ENCODE results near the gene TMEM92.
"Not testable (repeated sequence)": the region's sequence is repeated elsewhere in the genome, so short reads cannot be mapped to it uniquely, and the experiment has no call there.

TMEM92 gene

GRCh38 chr17:50277357-50277754, 3.1 kb downstream of the TMEM92 start:
- peaks cover 45% of the 10 kb centered on the region for H3K4me1 ChIP-seq (ENCODE audit: insufficient read depth, low read length)
- H3K9ac ChIP-seq (ENCODE audit: low read depth, low read length), result no peak overlapping the region
- no peaks in the 10 kb centered on the region for H3K9me3 ChIP-seq (ENCODE audit: control insufficient read depth, insufficient read depth, low read length)
- H3K36me3 ChIP-seq (ENCODE audit: insufficient read depth, low read length), result no peaks in the 10 kb centered on the region; the same call in 1 of the 2 replicates

GRCh38 chr17:50278526-50279180, 4.4 kb downstream of the TMEM92 start:
- Histone ChIP-seq H3K36me3 (ENCODE audit: insufficient read depth, low read length) (no peaks in the 10 kb centered on the region; the same call in 1 of the 2 replicates), H3K4me1 (ENCODE audit: insufficient read depth, low read length) (peaks cover 41% of the 10 kb centered on the region), H3K9me3 (ENCODE audit: control insufficient read depth, insufficient read depth, low read length) (no peaks in the 10 kb centered on the region), H3K9ac (ENCODE audit: low read depth, low read length) (no peak overlapping the region)

- H3K9ac ChIP-seq (ENCODE audit: low read depth, low read length), result no peak overlapping the region
- no peaks in the 10 kb centered on the region for H3K9me3 ChIP-seq (ENCODE audit: control insufficient read depth, insufficient read depth, low read length)
- peaks cover 41% of the 10 kb centered on the region for H3K4me1 ChIP-seq (ENCODE audit: insufficient read depth, low read length)
- H3K36me3 ChIP-seq (ENCODE audit: insufficient read depth, low read length), result no peaks in the 10 kb centered on the region; the same call in 1 of the 2 replicates
These were observed 4.9 kb downstream of the TMEM92 start for GRCh38 chr17:50279181-50279526.

GRCh38 chr17:50279639-50280038, 5.4 kb downstream of the TMEM92 start:
- Histone ChIP-seq H3K4me1 (ENCODE audit: insufficient read depth, low read length) (peaks cover 41% of the 10 kb centered on the region), H3K9me3 (ENCODE audit: control insufficient read depth, insufficient read depth, low read length) (no peaks in the 10 kb centered on the region), H3K9ac (ENCODE audit: low read depth, low read length) (no peak overlapping the region), H3K36me3 (ENCODE audit: insufficient read depth, low read length) (no peaks in the 10 kb centered on the region; the same call in 1 of the 2 replicates)

GRCh38 chr17:50280068-50280467, 5.8 kb downstream of the TMEM92 start:
- Histone ChIP-seq H3K9ac (ENCODE audit: low read depth, low read length) (no peak overlapping the region), H3K9me3 (ENCODE audit: control insufficient read depth, insufficient read depth, low read length) (no peaks in the 10 kb centered on the region), H3K36me3 (ENCODE audit: insufficient read depth, low read length) (no peaks in the 10 kb centered on the region; the same call in 1 of the 2 replicates), H3K4me1 (ENCODE audit: insufficient read depth, low read length) (peaks cover 38% of the 10 kb centered on the region)

- Histone ChIP-seq H3K4me1 (ENCODE audit: insufficient read depth, low read length) (peaks cover 36% of the 10 kb centered on the region), H3K36me3 (ENCODE audit: insufficient read depth, low read length) (no peaks in the 10 kb centered on the region; the same call in 1 of the 2 replicates), H3K9ac (ENCODE audit: low read depth, low read length) (no peak overlapping the region), H3K9me3 (ENCODE audit: control insufficient read depth, insufficient read depth, low read length) (no peaks in the 10 kb centered on the region)
These were observed 6.7 kb downstream of the TMEM92 start for GRCh38 chr17:50280801-50281441.

GRCh38 chr17:50281739-50282401, 7.6 kb downstream of the TMEM92 start:
- Histone ChIP-seq H3K36me3 (ENCODE audit: insufficient read depth, low read length) (no peaks in the 10 kb centered on the region; the same call in 1 of the 2 replicates), H3K4me1 (ENCODE audit: insufficient read depth, low read length) (peaks cover 27% of the 10 kb centered on the region), H3K9ac (ENCODE audit: low read depth, low read length) (no peak overlapping the region), H3K9me3 (ENCODE audit: control insufficient read depth, insufficient read depth, low read length) (no peaks in the 10 kb centered on the region)

- H3K4me1 ChIP-seq (ENCODE audit: insufficient read depth, low read length), result peaks cover 17% of the 10 kb centered on the region
- H3K9me3 ChIP-seq (ENCODE audit: control insufficient read depth, insufficient read depth, low read length), result no peaks in the 10 kb centered on the region
- no peaks in the 10 kb centered on the region; the same call in 1 of the 2 replicates for H3K36me3 ChIP-seq (ENCODE audit: insufficient read depth, low read length)
- H3K9ac ChIP-seq (ENCODE audit: low read depth, low read length), result no peak overlapping the region
These were observed 9.0 kb downstream of the TMEM92 start for GRCh38 chr17:50283246-50283645.

- Histone ChIP-seq H3K4me1 (ENCODE audit: insufficient read depth, low read length) (peaks cover 17% of the 10 kb centered on the region), H3K9ac (ENCODE audit: low read depth, low read length) (no peak overlapping the region), H3K36me3 (ENCODE audit: insufficient read depth, low read length) (no peaks in the 10 kb centered on the region; the same call in 1 of the 2 replicates), H3K9me3 (ENCODE audit: control insufficient read depth, insufficient read depth, low read length) (no peaks in the 10 kb centered on the region)
These were observed 9.4 kb downstream of the TMEM92 start for GRCh38 chr17:50283714-50284113.

- no peak overlapping the region for H3K9ac ChIP-seq (ENCODE audit: low read depth, low read length)
- no peaks in the 10 kb centered on the region for H3K9me3 ChIP-seq (ENCODE audit: control insufficient read depth, insufficient read depth, low read length)
- H3K4me1 ChIP-seq (ENCODE audit: insufficient read depth, low read length), result peaks cover 18% of the 10 kb centered on the region
- no peaks in the 10 kb centered on the region for H3K36me3 ChIP-seq (ENCODE audit: insufficient read depth, low read length)
These were observed 11.7 kb downstream of the TMEM92 start for GRCh38 chr17:50285941-50286340.

- H3K4me1 ChIP-seq (ENCODE audit: insufficient read depth, low read length), result peaks cover 18% of the 10 kb centered on the region
- not testable (repeated sequence) for H3K36me3 ChIP-seq (ENCODE audit: insufficient read depth, low read length); H3K9ac ChIP-seq (ENCODE audit: low read depth, low read length); H3K9me3 ChIP-seq (ENCODE audit: control insufficient read depth, insufficient read depth, low read length)
These were observed 13.0 kb downstream of the TMEM92 start for GRCh38 chr17:50287302-50287701.

GRCh38 chr17:50288306-50288705, 14.0 kb downstream of the TMEM92 start:
- Histone ChIP-seq H3K4me1 (ENCODE audit: insufficient read depth, low read length) (peaks cover 18% of the 10 kb centered on the region), H3K9ac (ENCODE audit: low read depth, low read length) (no peak overlapping the region), H3K36me3 (ENCODE audit: insufficient read depth, low read length) (no peaks in the 10 kb centered on the region), H3K9me3 (ENCODE audit: control insufficient read depth, insufficient read depth, low read length) (no peaks in the 10 kb centered on the region)

GRCh38 chr17:50289278-50289677, 15.0 kb downstream of the TMEM92 start:
- no peak overlapping the region for H3K9ac ChIP-seq (ENCODE audit: low read depth, low read length)
- H3K36me3 ChIP-seq (ENCODE audit: insufficient read depth, low read length), result no peaks in the 10 kb centered on the region
- peaks cover 18% of the 10 kb centered on the region for H3K4me1 ChIP-seq (ENCODE audit: insufficient read depth, low read length)
- no peaks in the 10 kb centered on the region for H3K9me3 ChIP-seq (ENCODE audit: control insufficient read depth, insufficient read depth, low read length)

- no peaks in the 10 kb centered on the region for H3K36me3 ChIP-seq (ENCODE audit: insufficient read depth, low read length)
- H3K4me1 ChIP-seq (ENCODE audit: insufficient read depth, low read length), result peaks cover 16% of the 10 kb centered on the region
- no peaks in the 10 kb centered on the region for H3K9me3 ChIP-seq (ENCODE audit: control insufficient read depth, insufficient read depth, low read length)
- H3K9ac ChIP-seq (ENCODE audit: low read depth, low read length), result no peak overlapping the region
These were observed 15.9 kb downstream of the TMEM92 start for GRCh38 chr17:50289991-50290702.
